HepG2 (cell line): Measurements from ENCODE around the gene ITGB6. TPM values are rescaled to one million over a fixed set of nuclear protein-coding genes. Genes with fewer than 3 reads are reported as not detected.

Experiments
- CERS6 ChIP-seq: sonication (generic); formaldehyde crosslinking; IDR thresholded peaks from 2 replicates; pipeline ENCODE4 v1.5.0; 2020; ENCODE audit warnings: missing genetic modification reagents
- E2F5 ChIP-seq: sonication (generic); formaldehyde crosslinking; conservative IDR thresholded peaks from 2 replicates; pipeline ENCODE4 v1.4.0; 2020; ENCODE audit warnings: missing genetic modification reagents
- FOSL2 ChIP-seq: sonication (generic); formaldehyde crosslinking; IDR thresholded peaks from 2 replicates; pipeline ENCODE4 v1.4.0; 2020; ENCODE audit warnings: missing genetic modification reagents
- FOXJ3 ChIP-seq: sonication (generic); formaldehyde crosslinking; IDR thresholded peaks from 2 replicates; pipeline ENCODE4 v1.4.0; 2020; ENCODE audit warnings: missing genetic modification reagents, mild to moderate bottlenecking, borderline replicate concordance
- HNRNPK ChIP-seq: fragments of 200-400 bp; formaldehyde crosslinking; IDR thresholded peaks from 2 replicates; pipeline ENCODE4 v1.6.1; 2018; ENCODE audit warnings: low read length, low read depth, moderate library complexity, mild to moderate bottlenecking; ENCODE audit not compliant: poor library complexity, severe bottlenecking
- IKZF1 ChIP-seq: fragments of 450-650 bp; IDR thresholded peaks from 2 replicates; pipeline ENCODE4 v1.7.1; 2016
- JUNB ChIP-seq: sonication (generic); formaldehyde crosslinking; IDR thresholded peaks from 2 replicates; pipeline ENCODE4 v1.8.0; 2022; ENCODE audit warnings: missing genetic modification reagents, mild to moderate bottlenecking, borderline replicate concordance
- KDM4B ChIP-seq: sonication (generic); formaldehyde crosslinking; IDR thresholded peaks from 2 replicates; pipeline ENCODE4 v1.4.0; 2020; ENCODE audit warnings: missing genetic modification reagents
- MZF1 ChIP-seq: sonication (generic); formaldehyde crosslinking; IDR thresholded peaks from 2 replicates; pipeline ENCODE4 v1.8.1; 2023; ENCODE audit warnings: mild to moderate bottlenecking, missing genetic modification reagents, borderline replicate concordance
- PPARG ChIP-seq: conservative IDR thresholded peaks from 2 replicates; pipeline ENCODE4 v1.6.1; 2016; ENCODE audit warnings: missing biosample characterization, missing genetic modification reagents
- RARA ChIP-seq: IDR thresholded peaks from 2 replicates; pipeline ENCODE4 v1.6.1; 2016; ENCODE audit warnings: missing genetic modification reagents, missing compliant biosample characterization
- RXRB ChIP-seq: IDR thresholded peaks from 2 replicates; pipeline ENCODE4 v1.6.1; 2016; ENCODE audit warnings: borderline replicate concordance, missing genetic modification reagents, missing compliant biosample characterization
- SALL1 ChIP-seq: sonication (generic); formaldehyde crosslinking; IDR thresholded peaks from 2 replicates; pipeline ENCODE4 v1.8.0; 2022; ENCODE audit warnings: mild to moderate bottlenecking, missing genetic modification reagents
- ZBTB49 ChIP-seq: sonication (generic); formaldehyde crosslinking; IDR thresholded peaks from 2 replicates; pipeline ENCODE4 v1.4.0; 2020; ENCODE audit warnings: missing genetic modification reagents, borderline replicate concordance
- ZNF281 ChIP-seq: sonication (generic); formaldehyde crosslinking; IDR thresholded peaks from 2 replicates; pipeline ENCODE4 v1.4.0; 2020; ENCODE audit warnings: missing genetic modification reagents, borderline replicate concordance
- ZNF326 ChIP-seq: sonication (generic); formaldehyde crosslinking; IDR thresholded peaks from 2 replicates; pipeline ENCODE4 v1.4.0; 2020; ENCODE audit warnings: missing genetic modification reagents, borderline replicate concordance
- ZNF468 ChIP-seq: sonication (generic); formaldehyde crosslinking; IDR thresholded peaks from 2 replicates; pipeline ENCODE4 v1.8.0; 2022; ENCODE audit warnings: mild to moderate bottlenecking, moderate library complexity, missing genetic modification reagents
- ZNF512 ChIP-seq: sonication (generic); formaldehyde crosslinking; IDR thresholded peaks from 2 replicates; pipeline ENCODE4 v1.4.0; 2020; ENCODE audit warnings: mild to moderate bottlenecking, missing genetic modification reagents
- ZNF556 ChIP-seq: sonication (generic); formaldehyde crosslinking; IDR thresholded peaks from 2 replicates; pipeline ENCODE4 v1.4.0; 2020; ENCODE audit warnings: mild to moderate bottlenecking, missing genetic modification reagents, borderline replicate concordance
- ZNF564 ChIP-seq: sonication (generic); formaldehyde crosslinking; IDR thresholded peaks from 2 replicates; pipeline ENCODE4 v1.8.1; 2023; ENCODE audit warnings: mild to moderate bottlenecking, missing genetic modification reagents
- ZNF83 ChIP-seq: sonication (generic); formaldehyde crosslinking; IDR thresholded peaks from 2 replicates; pipeline ENCODE4 v1.4.0; 2020; ENCODE audit warnings: missing genetic modification reagents, mild to moderate bottlenecking, borderline replicate concordance
- polyA plus RNA-seq, 8 experiments: library from polyadenylated mRNA; depleted of rRNA in 3 of 8; stranded (reverse) in 7 of 8; unstranded in 1 of 8; fragments of >200 nt; fragmentation: Illumina TruSeq in 4 of 8; extraction: Trizol in 4 of 8; gene quantifications; 2 replicates each; pipeline versions ENCODE4 v1.2.1 to v1.2.3, GENCODE V29; 2011 to 2016; ENCODE audit warnings: low read depth in 4 of 8, missing spikeins in 1 of 8, mixed read lengths in 1 of 8; ENCODE audit not compliant: insufficient read depth in 1 of 8
- total RNA-seq, 5 experiments: library from RNA; depleted of rRNA; stranded (reverse); fragments of >200 nt; fragmentation: Illumina TruSeq; extraction: Trizol; gene quantifications; 2 replicates each; pipeline ENCODE4 v1.2.3, GENCODE V29; 2016; ENCODE audit warnings: low read depth in 1 of 5

The ITGB6 gene
- total and polyA plus RNA-seq, 2 of the 13 experiments (the other 11 are each of a cell fraction or from before 2014, with no cell fraction given) = not detected

- TF ChIP-seq SALL1 (CRISPR knock-in tag) (peak; percentile 72), MZF1 (no peak), JUNB (CRISPR knock-in tag) (no peak), ZNF326 (CRISPR knock-in tag) (no peak), ZNF281 (CRISPR knock-in tag) (peak; percentile 36; the same call in 1 of the 2 replicates), ZNF83 (CRISPR knock-in tag) (no peak), ZNF564 (CRISPR knock-in tag) (no peak), PPARG (CRISPR knock-in tag) (peak; percentile 70), ZNF556 (CRISPR knock-in tag) (peak; percentile 60; the same call in 1 of the 2 replicates), ZNF468 (CRISPR knock-in tag) (no peak), ZBTB49 (CRISPR knock-in tag) (no peak), FOXJ3 (CRISPR knock-in tag) (no peak), KDM4B (CRISPR knock-in tag) (no peak), FOSL2 (peak; percentile 82), RARA (CRISPR knock-in tag) (peak; percentile 33; the same call in 1 of the 2 replicates), ZNF512 (no peak), E2F5 (CRISPR knock-in tag) (no peak), RXRB (CRISPR knock-in tag) (0 out of 2 replicates have a peak, but pooled peaks have one; percentile 12), IKZF1 (no peak), HNRNPK (no peak), CERS6 (CRISPR knock-in tag) (no peak)
Observed at GRCh38 chr2:160222546-160223283, 22.6 kb upstream of the ITGB6 start (continued).
